ENCODE measurements around the gene KBTBD8.

Gene KBTBD8

DNA sequence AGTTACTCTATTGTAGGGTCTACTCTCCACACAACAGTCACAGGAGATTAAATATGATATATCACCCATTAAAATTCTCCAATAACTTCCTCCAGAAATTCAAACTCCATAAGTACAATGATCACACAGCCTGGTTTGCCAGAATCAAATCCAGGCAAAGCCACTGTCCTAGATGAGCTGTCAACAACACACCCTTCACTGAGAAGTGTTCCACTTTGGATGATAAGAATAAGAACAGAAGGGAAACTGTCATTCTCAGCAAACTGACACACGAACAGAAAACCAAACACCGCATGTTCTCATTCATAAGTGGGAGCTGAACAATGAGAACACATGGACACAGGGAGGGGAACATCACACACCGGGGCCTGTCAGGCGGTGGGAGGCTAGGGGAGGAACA lies 41.4 kb upstream of the KBTBD8 start:
- no peak overlapping the region for H3K4me3 ChIP-seq (ENCODE audit: low read depth, low read length)
- TF ChIP-seq, protein P1, sequence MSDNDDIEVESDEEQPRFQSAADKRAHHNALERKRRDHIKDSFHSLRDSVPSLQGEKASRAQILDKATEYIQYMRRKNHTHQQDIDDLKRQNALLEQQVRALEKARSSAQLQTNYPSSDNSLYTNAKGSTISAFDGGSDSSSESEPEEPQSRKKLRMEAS (IDR thresholded peaks at IDR 0.05; ENCODE audit: low read depth, low read length) = no peak
- TF ChIP-seq, protein P2, sequence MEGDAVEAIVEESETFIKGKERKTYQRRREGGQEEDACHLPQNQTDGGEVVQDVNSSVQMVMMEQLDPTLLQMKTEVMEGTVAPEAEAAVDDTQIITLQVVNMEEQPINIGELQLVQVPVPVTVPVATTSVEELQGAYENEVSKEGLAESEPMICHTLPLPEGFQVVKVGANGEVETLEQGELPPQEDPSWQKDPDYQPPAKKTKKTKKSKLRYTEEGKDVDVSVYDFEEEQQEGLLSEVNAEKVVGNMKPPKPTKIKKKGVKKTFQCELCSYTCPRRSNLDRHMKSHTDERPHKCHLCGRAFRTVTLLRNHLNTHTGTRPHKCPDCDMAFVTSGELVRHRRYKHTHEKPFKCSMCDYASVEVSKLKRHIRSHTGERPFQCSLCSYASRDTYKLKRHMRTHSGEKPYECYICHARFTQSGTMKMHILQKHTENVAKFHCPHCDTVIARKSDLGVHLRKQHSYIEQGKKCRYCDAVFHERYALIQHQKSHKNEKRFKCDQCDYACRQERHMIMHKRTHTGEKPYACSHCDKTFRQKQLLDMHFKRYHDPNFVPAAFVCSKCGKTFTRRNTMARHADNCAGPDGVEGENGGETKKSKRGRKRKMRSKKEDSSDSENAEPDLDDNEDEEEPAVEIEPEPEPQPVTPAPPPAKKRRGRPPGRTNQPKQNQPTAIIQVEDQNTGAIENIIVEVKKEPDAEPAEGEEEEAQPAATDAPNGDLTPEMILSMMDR (IDR thresholded peaks at IDR 0.05; ENCODE audit: low read depth, low read length) = no peak
- TF ChIP-seq MYC (IDR thresholded peaks at IDR 0.05; ENCODE audit: low read depth, low read length) (no peak), POLR2A (IDR thresholded peaks at IDR 0.05; ENCODE audit: extremely low read depth, insufficient read length) (no peak)
- no peak for DNase-seq (ENCODE audit: low read depth)

DNA sequence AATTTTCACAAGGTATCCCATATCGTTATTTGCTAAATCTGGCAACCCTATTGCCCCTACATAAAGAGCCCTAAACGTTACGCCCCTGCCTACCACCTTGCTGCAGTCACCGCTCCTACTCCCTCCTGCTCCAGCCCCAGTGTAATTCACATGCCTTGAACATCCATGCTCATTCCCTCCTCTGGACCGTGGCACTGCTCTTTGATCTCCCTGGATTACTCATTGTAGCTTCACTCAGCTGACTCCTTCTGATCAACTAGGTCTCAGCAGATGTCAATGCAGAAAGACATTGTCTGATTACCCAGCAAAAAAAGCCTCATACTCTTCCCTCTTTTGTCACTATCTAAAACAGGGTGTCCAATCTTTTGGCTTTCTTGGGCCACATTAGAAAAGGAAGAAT lies 40.7 kb upstream of the KBTBD8 start:
- no peak for TF ChIP-seq MYC (IDR thresholded peaks at IDR 0.05; ENCODE audit: low read depth, low read length)
- no peak for TF ChIP-seq POLR2A (IDR thresholded peaks at IDR 0.05; ENCODE audit: extremely low read depth, insufficient read length)
- TF ChIP-seq, protein P1 (IDR thresholded peaks at IDR 0.05; ENCODE audit: low read depth, low read length) = no peak
- TF ChIP-seq, protein P2 (IDR thresholded peaks at IDR 0.05; ENCODE audit: low read depth, low read length) = no peak
- no peak overlapping the region for H3K4me3 ChIP-seq (ENCODE audit: low read depth, low read length)
- DNase-seq (ENCODE audit: low read depth) = no peak

DNA sequence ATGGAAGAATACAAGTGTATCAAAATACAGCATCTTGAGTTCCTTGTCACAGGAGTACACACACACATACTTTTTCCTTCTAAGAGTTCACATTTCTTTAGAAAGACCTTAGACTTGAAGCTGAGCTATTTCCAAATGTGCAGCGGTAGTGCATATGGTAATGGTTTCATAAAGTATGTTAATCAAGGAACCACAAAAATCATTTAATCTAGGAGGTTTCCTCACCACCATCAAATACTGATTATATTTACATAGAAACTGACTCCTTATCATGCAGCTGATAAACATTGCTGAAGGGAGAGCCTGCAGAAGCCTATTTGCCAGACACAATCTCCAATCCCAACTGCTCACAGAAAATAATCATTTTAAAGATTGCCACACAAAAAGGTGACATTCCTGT lies 40.0 kb upstream of the KBTBD8 start:
- no peak overlapping the region for H3K4me3 ChIP-seq (ENCODE audit: low read depth, low read length)
- DNase-seq (ENCODE audit: low read depth) = no peak
- TF ChIP-seq MYC (IDR thresholded peaks at IDR 0.05; ENCODE audit: low read depth, low read length) (no peak), POLR2A (IDR thresholded peaks at IDR 0.05; ENCODE audit: extremely low read depth, insufficient read length) (no peak)
- TF ChIP-seq, protein P1 (IDR thresholded peaks at IDR 0.05; ENCODE audit: low read depth, low read length) = no peak
- TF ChIP-seq, protein P2 (IDR thresholded peaks at IDR 0.05; ENCODE audit: low read depth, low read length) = no peak

DNA sequence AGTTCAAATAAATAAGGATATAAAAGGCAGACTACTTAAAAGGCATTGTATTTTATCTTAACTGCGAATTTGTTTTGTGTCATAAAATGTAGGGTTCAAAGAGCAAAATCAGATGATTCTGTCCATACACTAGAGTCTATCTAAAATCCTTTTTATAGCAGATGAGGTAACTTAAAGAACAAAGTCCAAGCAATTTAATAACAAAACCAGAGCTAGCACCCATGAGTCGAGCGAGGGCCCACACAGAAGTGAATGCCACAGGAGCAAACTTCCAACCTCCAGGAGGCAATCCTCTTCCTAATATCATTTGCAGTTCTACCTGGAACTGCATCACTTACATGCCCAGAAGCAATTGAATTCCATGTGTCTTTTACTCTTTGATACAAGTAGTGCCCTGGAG lies 35.4 kb upstream of the KBTBD8 start:
- H3K4me3 ChIP-seq (ENCODE audit: low read depth, low read length) = no peak overlapping the region
- DNase-seq (ENCODE audit: low read depth) = no peak
- TF ChIP-seq MYC (IDR thresholded peaks at IDR 0.05; ENCODE audit: low read depth, low read length) = no peak
- TF ChIP-seq POLR2A (IDR thresholded peaks at IDR 0.05; ENCODE audit: extremely low read depth, insufficient read length) = no peak
- TF ChIP-seq, protein P1 (IDR thresholded peaks at IDR 0.05; ENCODE audit: low read depth, low read length) = no peak
- TF ChIP-seq, protein P2 (IDR thresholded peaks at IDR 0.05; ENCODE audit: low read depth, low read length) = no peak

DNA sequence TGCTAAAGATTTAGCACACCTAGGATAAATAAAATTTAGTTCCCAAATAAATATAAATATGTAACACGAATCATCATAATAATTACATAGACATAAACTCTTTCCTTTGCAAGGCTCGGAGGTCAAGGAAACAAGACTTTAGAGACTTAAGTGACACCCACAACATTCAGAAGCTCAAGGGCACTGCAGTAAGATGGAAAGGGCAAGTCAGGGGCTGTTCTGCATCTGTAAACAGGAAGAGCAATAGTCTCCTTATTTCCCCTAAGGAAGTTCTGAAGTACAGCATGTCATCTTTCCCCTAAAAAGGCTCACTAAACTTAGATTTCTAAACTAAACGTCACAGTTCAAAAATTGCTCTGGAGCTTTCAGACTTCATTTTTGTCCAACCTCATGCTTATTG lies 26.9 kb upstream of the KBTBD8 start:
- TF ChIP-seq, protein P1 (IDR thresholded peaks at IDR 0.05; ENCODE audit: low read depth, low read length) = no peak
- TF ChIP-seq, protein P2 (IDR thresholded peaks at IDR 0.05; ENCODE audit: low read depth, low read length) = no peak
- no peak for TF ChIP-seq MYC (IDR thresholded peaks at IDR 0.05; ENCODE audit: low read depth, low read length)
- TF ChIP-seq POLR2A (IDR thresholded peaks at IDR 0.05; ENCODE audit: extremely low read depth, insufficient read length) = no peak
- DNase-seq (ENCODE audit: low read depth) = no peak
- no peak overlapping the region for H3K4me3 ChIP-seq (ENCODE audit: low read depth, low read length)
